Measurements from ENCODE around the gene CYP46A1.

The CYP46A1 gene

DNA sequence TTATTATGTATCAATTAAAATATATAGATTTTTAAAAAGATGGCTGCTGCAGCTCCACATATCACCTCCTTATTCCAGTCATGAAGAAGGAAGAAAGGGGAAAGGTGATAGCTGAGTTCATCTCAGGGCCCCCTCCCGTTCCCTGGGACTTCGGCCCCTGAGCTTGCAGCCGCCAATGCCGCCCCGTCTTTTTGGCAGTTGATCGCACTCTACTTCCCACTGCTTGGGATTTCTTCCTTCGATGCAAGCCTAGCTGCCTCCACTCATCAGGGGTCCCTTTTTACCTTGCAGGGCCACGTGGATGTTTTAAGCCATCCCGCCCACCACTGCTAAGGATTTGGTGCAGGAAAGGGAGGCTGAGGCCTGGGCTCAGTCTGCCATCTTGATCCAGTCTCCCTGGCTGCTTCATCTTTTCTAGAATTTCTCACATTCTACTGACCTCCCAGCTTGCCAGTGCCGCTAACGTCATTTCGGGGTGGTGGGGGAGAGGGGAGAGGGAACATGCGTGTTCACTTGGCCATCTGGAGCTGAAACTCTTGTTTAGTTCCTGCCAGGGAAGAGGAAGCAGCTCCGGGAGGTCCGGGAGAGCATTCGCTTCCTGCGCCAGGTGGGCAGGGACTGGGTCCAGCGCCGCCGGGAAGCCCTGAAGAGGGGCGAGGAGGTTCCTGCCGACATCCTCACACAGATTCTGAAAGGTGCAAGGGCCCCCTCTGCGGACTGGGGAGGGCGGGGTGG, 31.3 kb downstream of the CYP46A1 start:
- DNase-seq (ENCODE audit: low spot score) = no peak

- DNase-seq (ENCODE audit: low spot score) = no peak
Measured at GRCh38 chr14:99716091-99716849, 32.2 kb downstream of the CYP46A1 start.

- DNase-seq (ENCODE audit: low spot score) = no peak
Measured at GRCh38 chr14:99716850-99717681, 33.0 kb downstream of the CYP46A1 start.

- DNase-seq (ENCODE audit: low spot score) = no peak
Measured at GRCh38 chr14:99717682-99718013, 33.5 kb downstream of the CYP46A1 start.

- DNase-seq (ENCODE audit: low spot score) = no peak
Measured at GRCh38 chr14:99718031-99718810, 34.1 kb downstream of the CYP46A1 start.

DNA sequence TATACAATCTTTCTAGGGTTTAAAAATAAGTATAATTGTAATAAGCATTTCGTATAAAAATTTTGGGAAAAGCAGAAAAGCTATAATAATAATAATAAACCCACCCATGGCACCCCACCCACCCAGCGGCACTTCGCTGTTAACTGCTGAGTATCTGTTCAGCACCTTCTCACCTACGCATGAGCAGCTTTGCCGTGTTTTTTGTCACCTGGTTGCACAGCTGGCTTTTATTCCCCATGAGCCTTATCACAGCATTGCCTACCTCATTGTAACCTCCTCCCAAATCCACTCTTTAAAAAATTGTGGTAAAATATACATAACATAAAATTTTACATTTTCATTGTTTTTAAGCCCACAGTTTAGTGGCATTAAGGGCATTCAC, 34.7 kb downstream of the CYP46A1 start:
- no peak for DNase-seq (ENCODE audit: low spot score)

DNA sequence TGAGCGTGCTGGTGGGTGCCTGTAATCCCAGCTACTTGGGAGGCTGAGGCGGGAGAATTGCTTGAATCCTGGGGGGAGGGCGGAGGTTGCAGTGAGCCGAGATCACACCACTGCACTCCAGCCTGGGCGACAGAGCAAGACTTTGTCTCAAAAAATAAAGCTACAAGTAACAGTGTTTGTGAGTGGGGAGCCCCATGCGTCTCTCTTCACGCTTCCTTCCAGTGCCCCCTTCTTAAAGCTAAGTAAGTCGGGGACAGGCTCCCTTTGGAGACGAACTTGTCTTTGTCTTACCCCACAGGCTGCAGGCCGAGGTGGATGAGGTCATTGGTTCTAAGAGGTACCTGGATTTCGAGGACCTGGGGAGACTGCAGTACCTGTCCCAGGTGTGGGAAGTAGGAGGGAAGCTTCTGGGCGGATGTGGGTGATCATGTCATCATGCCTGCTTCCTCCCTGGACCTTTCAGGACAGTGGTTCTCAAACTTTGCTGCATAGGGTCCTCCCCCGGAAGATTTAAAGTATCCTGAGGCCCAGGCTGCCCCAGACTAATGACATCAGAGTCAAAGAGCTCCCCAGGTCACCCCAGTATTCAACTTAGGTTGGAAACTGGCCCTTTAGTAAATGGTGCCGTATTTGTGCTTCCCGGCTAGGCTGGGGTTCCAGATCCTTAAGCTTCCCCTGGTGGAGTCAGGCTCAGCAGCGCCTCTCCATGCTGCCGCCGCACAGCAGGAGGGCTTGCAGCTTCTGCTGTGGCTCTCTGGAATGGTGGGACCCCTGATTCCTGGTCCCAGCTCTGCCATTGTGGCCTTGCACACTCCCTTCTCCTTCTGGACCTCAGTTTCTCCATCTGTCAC, 37.1 kb downstream of the CYP46A1 start:
- no peak for DNase-seq (ENCODE audit: low spot score)

GRCh38 chr14:99721792-99722516, 37.9 kb downstream of the CYP46A1 start:
- DNase-seq (ENCODE audit: low spot score) = no peak

DNA sequence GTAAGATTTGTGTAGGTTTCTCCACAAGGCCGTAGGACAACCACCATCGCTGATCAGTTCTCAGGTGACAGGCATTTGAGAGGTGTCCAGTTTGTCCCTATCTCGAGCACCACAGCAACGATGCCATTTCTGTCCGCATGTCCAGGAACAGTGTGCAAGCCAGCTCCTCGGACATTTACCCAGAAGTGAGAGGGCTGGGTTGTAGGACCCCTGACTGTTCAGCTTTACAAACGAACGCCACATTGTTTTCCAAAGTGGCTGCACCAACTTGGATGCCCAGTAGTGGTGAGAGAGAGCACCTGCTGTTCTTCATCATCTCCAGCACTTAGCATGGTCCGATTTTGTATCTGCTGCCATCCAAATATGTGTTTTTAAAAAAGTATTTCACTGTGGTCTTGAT, 38.6 kb downstream of the CYP46A1 start:
- DNase-seq (ENCODE audit: low spot score) = no peak

DNA sequence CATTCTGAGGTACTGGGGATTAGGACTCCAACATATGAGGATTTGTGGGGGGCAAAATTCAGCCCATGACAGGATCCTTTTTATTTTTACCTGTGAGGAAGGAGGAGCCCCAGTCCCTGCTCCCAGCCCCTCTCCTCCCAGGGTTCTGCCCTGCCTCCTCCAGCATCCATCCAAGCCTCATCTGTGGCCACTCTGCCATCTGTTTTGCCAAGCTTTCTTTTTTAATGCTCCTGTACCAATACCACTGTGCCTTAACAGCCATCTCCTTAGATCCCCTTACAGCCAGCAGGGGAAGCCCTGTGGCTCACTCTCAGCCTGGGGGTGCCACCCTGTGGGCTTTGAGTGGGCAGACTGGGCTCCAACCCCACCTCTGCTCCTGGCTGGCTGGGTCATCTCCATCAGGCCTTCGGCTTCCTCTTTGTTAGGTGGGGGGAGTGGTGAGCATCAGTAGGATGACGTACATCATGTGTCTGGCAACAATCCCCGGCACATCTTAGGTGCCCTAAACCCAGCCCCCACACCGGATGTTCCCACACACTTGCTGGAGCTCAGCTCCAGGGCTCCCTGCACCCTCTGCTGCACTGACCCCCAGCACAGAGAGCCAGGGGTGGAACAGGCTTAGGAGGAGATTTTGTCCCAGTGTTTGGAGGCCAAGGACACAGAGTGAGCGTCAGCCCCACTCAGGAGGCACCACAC, 40.2 kb downstream of the CYP46A1 start:
- no peak for DNase-seq (ENCODE audit: low spot score)

GRCh38 chr14:99724939-99725773, 41.1 kb downstream of the CYP46A1 start:
- DNase-seq (ENCODE audit: low spot score) = no peak

GRCh38 chr14:99725774-99726537, 41.9 kb downstream of the CYP46A1 start:
- DNase-seq (ENCODE audit: low spot score) = no peak

GRCh38 chr14:99726538-99727095, 42.5 kb downstream of the CYP46A1 start:
- DNase-seq (ENCODE audit: low spot score) = no peak

- DNase-seq (ENCODE audit: low spot score) = no peak
Measured at GRCh38 chr14:99727096-99727870, 43.2 kb downstream of the CYP46A1 start.

GRCh38 chr14:99728231-99728920, 44.3 kb downstream of the CYP46A1 start:
- no peak for DNase-seq (ENCODE audit: low spot score)

GRCh38 chr14:99728981-99729451, 44.9 kb downstream of the CYP46A1 start:
- DNase-seq (ENCODE audit: low spot score) = no peak
